SK-N-MC (cell line): ENCODE measurements around the gene FPR1.

Experiments used
- EZH2 ChIP-seq: fragments of 200-600 bp; sonication (generic); IDR thresholded peaks from one replicate; pipeline ENCODE4 v1.6.1; 2017; ENCODE audit warnings: antibody characterized with exemption
- FOXP2 ChIP-seq: optimal IDR thresholded peaks from 2 replicates; pipeline ENCODE3; 2011; ENCODE audit warnings: mild to moderate bottlenecking, moderate library complexity; ENCODE audit not compliant: insufficient read depth; ENCODE audit errors: extremely low read length, control extremely low read depth
- POLR2AphosphoS5 ChIP-seq: IDR thresholded peaks from 2 replicates; pipeline ENCODE4 v1.6.1; 2012; ENCODE audit warnings: mild to moderate bottlenecking, low read depth, low read length, borderline replicate concordance

- TF ChIP-seq POLR2AphosphoS5: no peak
- no peak for TF ChIP-seq EZH2
- TF ChIP-seq FOXP2: no peak
These were observed 41.5 kb downstream of the FPR1 start for GRCh38 chr19:51710163-51710562.
